HG03039 (cell line): ENCODE measurements around the gene PTBP3.
"Not testable (repeated sequence)": the region's sequence is repeated elsewhere in the genome, so short reads cannot be mapped to it uniquely, and the experiment has no call there.

Experiments
- ATAC-seq: cut with Tn5 transposase; IDR thresholded peaks from one replicate; pipeline ENCODE4 v1.9.1; 2021; ENCODE audit warnings: mild to moderate bottlenecking, moderate library complexity; ENCODE audit not compliant: unreplicated experiment

Gene PTBP3

GRCh38 chr9:112274600-112274999 is 58.8 kb downstream of the PTBP3 start:
- no peak for ATAC-seq

DNA sequence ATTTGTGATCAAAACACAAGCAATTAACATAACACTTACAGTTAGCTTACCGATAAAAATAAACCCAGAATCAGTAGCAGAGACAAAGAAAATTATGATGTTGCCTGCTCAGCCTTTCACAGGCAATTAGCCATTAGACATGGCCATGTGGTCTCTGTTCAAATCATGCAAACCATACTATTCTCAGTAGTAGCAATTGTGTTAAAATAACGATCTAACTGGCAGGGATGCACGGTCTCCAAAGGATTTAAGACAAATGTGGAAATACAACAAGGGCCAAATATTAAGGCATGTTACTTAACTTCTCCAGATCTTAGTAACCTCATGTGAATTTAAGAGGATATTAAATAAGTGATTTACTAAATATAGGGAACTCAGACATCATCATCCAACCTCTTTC is 59.5 kb downstream of the PTBP3 start:
- ATAC-seq: no peak

GRCh38 chr9:112271466-112272098 is 61.8 kb downstream of the PTBP3 start:
- no peak for ATAC-seq

GRCh38 chr9:112268413-112268812 is 65.0 kb downstream of the PTBP3 start:
- ATAC-seq: no peak

- not testable (repeated sequence) for ATAC-seq
Observed at GRCh38 chr9:112267086-112267485, 66.3 kb downstream of the PTBP3 start.

- ATAC-seq: no peak
Observed at GRCh38 chr9:112265391-112265790, 68.0 kb downstream of the PTBP3 start.

DNA sequence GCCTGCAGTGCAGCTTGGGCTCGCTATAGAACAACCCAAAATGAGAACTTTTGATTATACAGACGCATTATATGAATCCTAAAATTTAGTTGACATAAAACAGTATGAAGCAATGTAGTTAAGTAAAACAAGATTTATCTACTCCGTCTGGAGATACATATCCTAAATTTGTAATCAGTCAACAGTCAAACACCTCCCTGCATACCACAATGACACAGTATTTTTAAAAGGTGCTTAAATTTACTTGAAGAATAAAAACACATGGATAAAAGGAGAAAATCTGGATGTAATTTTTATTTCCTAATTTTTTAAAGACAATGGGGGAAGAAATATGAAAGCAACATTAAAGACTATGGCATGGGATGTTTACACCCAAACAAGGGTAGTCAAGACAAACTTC is 70.8 kb downstream of the PTBP3 start:
- ATAC-seq: no peak

DNA sequence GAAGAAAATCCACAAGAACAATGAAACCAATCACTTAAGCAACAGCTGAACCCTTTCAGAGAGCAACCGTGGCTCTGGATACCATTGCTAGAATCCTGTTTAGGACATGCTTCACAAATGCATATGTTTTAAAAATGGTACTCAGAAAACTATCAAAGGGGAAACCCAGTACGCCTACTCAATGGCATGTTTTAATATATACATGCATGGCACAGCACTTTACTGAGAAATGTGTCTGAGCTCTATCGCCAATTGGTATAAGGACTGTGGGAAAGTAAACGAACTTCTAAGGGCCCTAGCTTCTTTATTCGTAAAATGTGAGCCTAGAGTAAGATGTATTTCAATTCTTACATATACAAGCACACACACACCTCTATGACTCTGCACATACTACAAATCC is 72.3 kb downstream of the PTBP3 start:
- no peak for ATAC-seq

- no peak for ATAC-seq
Observed at GRCh38 chr9:112258106-112258505, 75.3 kb downstream of the PTBP3 start.

- ATAC-seq: no peak
Observed at GRCh38 chr9:112252194-112252593, 81.2 kb downstream of the PTBP3 start.

GRCh38 chr9:112249277-112249676 is 84.1 kb downstream of the PTBP3 start:
- ATAC-seq: peak; percentile 62

DNA sequence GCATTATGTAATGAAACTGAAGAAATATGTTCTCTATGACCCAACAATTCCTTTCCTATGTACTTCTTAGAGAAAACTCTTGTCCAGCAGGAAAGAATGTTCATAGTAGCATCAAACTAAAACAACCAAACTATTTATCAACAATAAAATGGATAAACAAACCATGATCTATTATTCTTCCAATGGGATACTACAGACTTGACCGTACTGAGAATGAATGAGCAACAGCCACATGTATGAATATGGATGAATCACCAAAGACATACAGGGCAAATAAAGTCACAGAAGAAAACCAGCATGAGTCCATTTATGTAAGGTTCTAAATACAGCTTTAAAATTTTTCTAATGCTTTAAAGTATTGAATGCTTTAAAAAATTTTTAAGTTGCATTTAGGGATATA is 84.7 kb downstream of the PTBP3 start:
- no peak for ATAC-seq

- no peak for ATAC-seq
Observed at GRCh38 chr9:112247090-112247489, 86.3 kb downstream of the PTBP3 start.

DNA sequence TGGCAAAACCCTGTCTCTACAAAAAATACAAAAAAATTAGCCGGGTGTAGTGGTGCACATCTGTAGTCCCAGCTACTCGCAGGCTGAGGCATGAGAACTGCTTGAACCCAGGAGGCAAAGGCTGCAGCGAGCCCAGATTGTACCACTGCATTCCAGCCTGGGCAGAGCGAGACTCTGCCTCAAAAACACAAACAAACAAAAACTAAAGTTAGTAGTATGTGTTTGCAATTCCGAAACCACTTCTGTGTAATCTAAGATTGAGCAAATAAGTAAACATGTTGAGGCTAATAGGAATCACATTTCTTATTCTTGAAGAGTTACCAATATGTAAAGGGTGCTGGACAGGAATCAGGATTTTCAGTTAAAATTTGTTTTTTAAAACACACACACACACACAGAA is 88.3 kb downstream of the PTBP3 start:
- ATAC-seq: no peak

GRCh38 chr9:112242147-112242804 is 91.1 kb downstream of the PTBP3 start:
- ATAC-seq: no peak

DNA sequence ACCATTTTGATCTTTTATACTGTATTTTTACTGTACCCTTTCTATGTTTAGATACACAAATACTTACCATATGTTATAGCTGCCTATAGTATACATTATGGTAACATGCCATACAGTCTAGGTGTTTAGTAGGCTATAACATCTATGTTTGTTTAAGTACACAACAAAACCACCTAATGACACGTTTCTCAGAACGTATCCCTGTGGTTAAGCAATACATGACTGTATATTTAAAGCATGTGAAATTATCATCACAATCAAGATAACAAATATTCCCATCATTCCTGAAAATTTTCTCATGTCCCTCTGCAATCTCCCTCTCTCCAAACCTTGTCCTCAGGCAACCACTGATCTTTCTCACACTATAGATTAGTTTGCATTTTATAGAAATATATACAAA is 91.9 kb downstream of the PTBP3 start:
- ATAC-seq: no peak

- ATAC-seq: no peak
Observed at GRCh38 chr9:112239708-112240107, 93.7 kb downstream of the PTBP3 start.

DNA sequence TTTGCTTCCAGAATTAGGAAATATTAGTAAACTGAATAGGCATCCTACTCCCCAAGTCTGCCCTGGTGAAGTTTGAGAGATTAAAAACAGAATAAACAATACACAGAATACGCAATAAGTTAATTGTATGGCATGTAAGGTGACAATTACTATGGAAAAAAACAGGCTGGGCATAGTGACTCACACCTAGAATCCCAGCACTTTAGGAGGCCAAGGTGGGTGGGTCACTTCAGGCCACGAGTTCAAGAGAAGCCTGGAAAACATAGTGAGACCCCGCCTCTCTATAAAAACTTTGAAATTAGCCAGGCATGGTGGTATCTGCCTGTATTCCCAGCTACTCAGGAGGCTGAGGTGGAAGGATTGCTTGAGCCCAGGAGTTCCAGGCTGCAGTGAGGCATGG is 94.1 kb downstream of the PTBP3 start:
- no peak for ATAC-seq

GRCh38 chr9:112234779-112235178 is 98.6 kb downstream of the PTBP3 start:
- no peak for ATAC-seq

DNA sequence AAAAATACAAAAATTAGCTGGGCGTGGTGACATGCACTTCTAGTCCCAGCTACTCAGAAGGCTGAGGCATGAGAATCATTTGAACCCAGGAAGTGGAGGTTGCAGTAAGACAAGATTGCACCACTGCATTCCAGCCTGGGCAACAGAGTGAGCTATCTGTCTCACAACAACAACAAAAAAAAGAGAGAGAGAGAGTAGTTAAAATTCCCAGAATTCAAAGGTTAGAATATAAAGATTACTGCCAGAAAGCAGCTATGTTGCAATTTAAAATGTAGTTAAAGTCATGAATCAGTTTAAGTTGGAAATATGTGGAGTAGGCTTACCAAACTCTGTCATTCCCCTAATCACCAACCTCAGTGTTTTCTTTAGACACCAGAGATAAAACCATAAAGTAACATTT is 99.7 kb downstream of the PTBP3 start:
- no peak for ATAC-seq

GRCh38 chr9:112232233-112232632 is 101.2 kb downstream of the PTBP3 start:
- ATAC-seq: no peak

DNA sequence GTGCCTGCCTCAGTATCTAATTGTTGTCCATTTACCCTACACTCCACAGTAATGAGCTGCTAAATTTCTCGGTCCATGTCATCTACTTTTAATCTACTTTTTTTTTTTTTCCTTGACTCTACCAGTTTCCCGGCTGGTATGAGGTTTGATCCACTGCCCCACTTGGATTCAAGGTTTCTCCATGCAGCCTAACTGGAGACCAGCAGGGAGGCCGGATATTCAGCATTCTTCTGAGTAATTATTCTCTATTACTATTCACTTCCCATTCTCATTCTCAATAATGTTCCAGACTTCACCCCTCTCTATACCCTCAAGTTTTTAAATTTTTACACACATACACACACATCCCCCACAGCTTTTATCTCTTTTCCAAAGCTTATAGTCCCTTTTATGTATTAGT is 107.3 kb downstream of the PTBP3 start:
- no peak for ATAC-seq
